Endothelial cell of umbilical vein (primary cell): ENCODE results near the gene TRAPPC14. TPM values are rescaled to one million over a fixed set of nuclear protein-coding genes. Genes with fewer than 3 reads are reported as not detected.
A peak's percentile ranks its signal among the peaks of the same experiment; 100 is the strongest.
"Not testable (repeated sequence)": the region's sequence is repeated elsewhere in the genome, so short reads cannot be mapped to it uniquely, and the experiment has no call there.

Experiments
- BruUV-seq: library from RNA; stranded (reverse); fragments of 400-500 nt; replicated peaks from 2 replicates; lab custom pipeline; 2021; lab: Mats Ljungman, UMichigan
- CTCF ChIA-PET: fragments of 300-600, 350-600 bp; sonication (Branson Sonifier 250); formaldehyde crosslinking; loops from one replicate; lab custom pipeline; 2021; ENCODE audit warnings: antibody characterized with exemption, inconsistent platforms; lab: Charles Lee
- POLR2A ChIA-PET: fragments of 300-600, 350-600 bp; sonication (Branson Sonifier 250); formaldehyde crosslinking; loops from one replicate; lab custom pipeline; 2021; ENCODE audit warnings: antibody characterized with exemption, inconsistent platforms; lab: Charles Lee
- DNase-seq: peaks from one replicate; pipeline ENCODE4 v3.0.0-alpha.2; 2011; ENCODE audit warnings: low read depth, low spot score
- FAIRE-seq: peaks from 2 replicates; lab custom pipeline; 2011; peaks lifted over from hg19 to GRCh38; lab: Jason Lieb, UNC
- H2AFZ ChIP-seq: 2 replicates; pipeline ENCODE4 v1.6.0; 2012; ENCODE audit warnings: low read depth, low read length, control low read depth, inconsistent platforms
- H3K27ac ChIP-seq: 2 replicates; pipeline ENCODE4 v1.5.1; 2011; ENCODE audit warnings: low read depth, mild to moderate bottlenecking, control low read depth, low read length, moderate library complexity; ENCODE audit not compliant: insufficient read depth
- H3K27me3 ChIP-seq, 2 experiments: 2 replicates each; pipeline versions ENCODE4 v1.6.0 to v1.6.1; 2011; ENCODE audit warnings: low read length in 2 of 2, mixed read lengths in 1 of 2; ENCODE audit not compliant: control insufficient read depth in 2 of 2, insufficient read depth in 2 of 2
- H3K36me3 ChIP-seq, 2 experiments: 2 replicates in 1 of 2; 3 replicates in 1 of 2; pipeline ENCODE4 v1.5.1; 2011; ENCODE audit warnings: low read length in 2 of 2, mild to moderate bottlenecking in 1 of 2, moderate library complexity in 1 of 2; ENCODE audit not compliant: control insufficient read depth in 2 of 2, insufficient read depth in 2 of 2; ENCODE audit errors: extremely low read depth in 1 of 2
- H3K4me1 ChIP-seq: 3 replicates; pipeline ENCODE4 v1.5.1; 2011; ENCODE audit warnings: mild to moderate bottlenecking, low read length; ENCODE audit not compliant: control insufficient read depth, insufficient read depth; ENCODE audit errors: extremely low read depth
- H3K4me2 ChIP-seq: 2 replicates; pipeline ENCODE4 v1.6.1; 2011; ENCODE audit warnings: low read length, control low read depth, mixed read lengths; ENCODE audit not compliant: insufficient read depth
- H3K4me3 ChIP-seq, 3 experiments: fragments of 200-600 bp in 1 of 3; sonication (generic), shearing (Covaris generic) in 1 of 3; replicated peaks in 1 of 3; 2 replicates each; pipeline ENCODE4 v1.5.1; 2011 to 2016; ENCODE audit warnings: control low read depth in 3 of 3, low read length in 3 of 3, mild to moderate bottlenecking in 2 of 3, inconsistent platforms in 1 of 3, low read depth in 1 of 3, moderate library complexity in 1 of 3; ENCODE audit not compliant: insufficient read depth in 1 of 3
- H3K79me2 ChIP-seq: 2 replicates; pipeline ENCODE4 v1.6.0; 2012; ENCODE audit warnings: low read length, inconsistent platforms; ENCODE audit not compliant: control insufficient read depth, insufficient read depth
- H3K9ac ChIP-seq: replicated peaks from 2 replicates; pipeline ENCODE3; 2011; ENCODE audit warnings: low read length, control low read depth; ENCODE audit not compliant: insufficient read depth; ENCODE audit errors: extremely low read depth
- H3K9me1 ChIP-seq: replicated peaks from 3 replicates; pipeline ENCODE4 v1.6.0; 2011; ENCODE audit warnings: mild to moderate bottlenecking, low read length; ENCODE audit not compliant: control insufficient read depth, insufficient read depth; ENCODE audit errors: extremely low read depth
- H3K9me3 ChIP-seq: replicated peaks from 2 replicates; pipeline ENCODE4 v1.5.1; 2012; ENCODE audit warnings: low read length, inconsistent platforms; ENCODE audit not compliant: control insufficient read depth, insufficient read depth
- H4K20me1 ChIP-seq: replicated peaks from 2 replicates; pipeline ENCODE3; 2011; ENCODE audit warnings: mild to moderate bottlenecking, low read length; ENCODE audit not compliant: control insufficient read depth, insufficient read depth; ENCODE audit errors: extremely low read depth
- GATA2 ChIP-seq: IDR thresholded peaks from 2 replicates; pipeline ENCODE4 v1.7.0; 2011; ENCODE audit warnings: low read depth, mild to moderate bottlenecking, moderate library complexity, mixed read lengths, low read length; ENCODE audit not compliant: insufficient read length, insufficient read depth
- MYC ChIP-seq: IDR thresholded peaks from one replicate; pipeline ENCODE4 v1.6.1; 2011; ENCODE audit warnings: mild to moderate bottlenecking, low read depth, low read length
- dilution Hi-C: fragments of 300-500 bp; cut with MboI; formaldehyde crosslinking; loops from one replicate; pipeline ENCODE4 v1.15.0; 2019; ENCODE audit warnings: low sequenced_read_pairs; ENCODE audit not compliant: extremely low pct_ligation_motif_present
- intact Hi-C: fragments of 100-400 bp; cut with micrococcal nuclease; formaldehyde crosslinking; loops from one replicate; pipeline ENCODE4 v1.10.0; 2022
- polyA plus RNA-seq, 4 experiments: library from polyadenylated mRNA; depleted of rRNA in 3 of 4; stranded (reverse) in 3 of 4; unstranded in 1 of 4; fragments of >200 nt; gene quantifications; 2 replicates each; pipeline versions ENCODE4 v1.2.1 to v1.2.3, GENCODE V29; 2011 to 2012; ENCODE audit warnings: missing spikeins in 1 of 4
- total RNA-seq: library from RNA; stranded (reverse); gene quantifications from 2 replicates; pipeline ENCODE4 v1.2.3, GENCODE V29; 2021
- TF ChIP-seq, protein P1 (sequence below): IDR thresholded peaks from 2 replicates; pipeline ENCODE4 v1.6.1; 2011; ENCODE audit not compliant: insufficient read depth, insufficient read length

The TRAPPC14 gene
- total and polyA plus RNA-seq, 2 donors (not counting 3 experiments of a cell fraction or from before 2014, with no cell fraction given) = 13.3 to 23.0 TPM

DNA sequence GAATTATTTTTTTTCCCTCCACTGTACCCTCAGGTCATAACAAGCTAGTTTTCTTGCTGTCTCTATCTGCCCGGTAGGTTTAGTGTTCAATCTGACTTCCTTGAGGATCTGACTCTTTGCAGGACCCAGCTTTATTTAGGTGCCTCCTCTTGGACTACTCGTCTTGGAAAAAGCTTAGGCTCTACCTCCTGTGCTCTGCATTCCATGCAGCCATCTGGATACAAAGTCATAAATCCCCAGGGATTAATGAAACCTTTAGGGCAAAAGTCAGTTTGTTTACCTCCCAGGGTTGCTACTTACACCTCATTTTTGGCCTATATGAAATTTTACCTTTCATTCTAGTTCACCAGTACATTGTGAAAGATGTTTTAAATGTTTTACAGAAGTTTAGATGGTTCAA is 27.2 kb upstream of the TRAPPC14 start:
- no peaks in the 10 kb centered on the region for H4K20me1 ChIP-seq
- ChIA-PET POLR2A (no interaction called here), CTCF (interaction anchor here (1.2 kb wide), 1 partner anchor 17 kb away, joined by 4 read pairs; the partner anchor contains the start of gene GAL3ST4)
- dilution Hi-C loops = no loop called here
- H2AFZ ChIP-seq = no peak overlapping the region
- no peaks in the 10 kb centered on the region for H3K36me3 ChIP-seq
- no peaks in the 10 kb centered on the region for H3K79me2 ChIP-seq
- H3K9ac ChIP-seq = no peak overlapping the region
- H3K27me3 ChIP-seq = peaks cover 2 to 4% of the 10 kb centered on the region in 2 experiments
- no peaks in the 10 kb centered on the region for H3K4me1 ChIP-seq
- no peak overlapping the region for H3K4me3 ChIP-seq
- no peaks in the 10 kb centered on the region for H3K9me3 ChIP-seq
- FAIRE-seq (no peak), DNase-seq (no peak)
- no peaks in the 10 kb centered on the region for H3K9me1 ChIP-seq
- intact Hi-C loops = no loop called here
- BruUV-seq = no TSS peak
- no peak for TF ChIP-seq GATA2
- TF ChIP-seq MYC = no peak
- TF ChIP-seq, protein P1, sequence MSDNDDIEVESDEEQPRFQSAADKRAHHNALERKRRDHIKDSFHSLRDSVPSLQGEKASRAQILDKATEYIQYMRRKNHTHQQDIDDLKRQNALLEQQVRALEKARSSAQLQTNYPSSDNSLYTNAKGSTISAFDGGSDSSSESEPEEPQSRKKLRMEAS = no peak
- no peak overlapping the region for H3K27ac ChIP-seq
- no peak overlapping the region for H3K4me2 ChIP-seq

DNA sequence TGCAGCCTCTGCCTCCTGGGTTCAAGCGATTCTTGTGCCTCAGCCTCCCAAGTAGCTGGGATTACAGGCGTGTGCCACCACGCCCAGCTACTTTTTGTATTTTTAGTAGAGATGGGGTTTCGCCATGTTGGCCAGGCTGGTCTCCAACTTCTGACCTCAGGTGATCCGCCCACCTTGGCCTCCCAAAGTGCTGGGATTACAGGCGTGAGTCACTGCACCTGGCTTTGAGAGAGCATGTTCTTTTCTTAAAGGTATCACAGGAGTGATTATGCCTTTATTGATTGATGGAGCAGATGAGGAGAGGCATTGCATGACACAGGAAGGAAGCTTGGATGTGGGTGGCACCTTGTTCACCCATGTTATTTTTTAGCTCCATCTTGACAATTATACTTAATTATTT is 24.6 kb upstream of the TRAPPC14 start:
- H3K9me1 ChIP-seq, H3K9me3 ChIP-seq, H3K79me2 ChIP-seq, H3K36me3 ChIP-seq, H3K27me3 ChIP-seq, DNase-seq, H3K9ac ChIP-seq, H3K4me1 ChIP-seq, dilution Hi-C loops, FAIRE-seq, H2AFZ ChIP-seq, H4K20me1 ChIP-seq, CTCF ChIA-PET, H3K4me3 ChIP-seq, POLR2A ChIA-PET, H3K4me2 ChIP-seq, intact Hi-C loops, H3K27ac ChIP-seq, BruUV-seq: not testable (repeated sequence)

DNA sequence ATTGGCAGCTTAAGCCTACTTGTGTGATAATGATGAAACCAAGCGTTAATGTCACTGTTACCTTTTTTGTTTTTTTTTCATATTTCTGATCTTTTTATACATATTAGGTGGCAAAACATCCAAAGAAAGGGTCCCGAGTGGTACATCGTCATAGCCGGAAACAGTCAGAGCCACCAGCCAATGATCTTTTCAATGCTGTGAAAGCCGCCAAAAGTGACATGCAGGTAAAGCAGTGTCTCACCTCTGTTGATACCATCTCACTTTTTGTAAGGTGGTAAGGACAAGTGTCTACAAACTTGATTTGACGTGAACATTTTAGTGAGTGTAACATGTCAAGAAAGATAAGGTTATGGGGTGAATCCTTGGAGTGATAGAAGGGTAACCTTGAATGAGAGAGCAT is 24.1 kb upstream of the TRAPPC14 start:
- H3K9me3 ChIP-seq, H4K20me1 ChIP-seq, H3K9me1 ChIP-seq, H3K27me3 ChIP-seq, DNase-seq, H3K4me2 ChIP-seq, intact Hi-C loops, H3K9ac ChIP-seq, H3K4me1 ChIP-seq, POLR2A ChIA-PET, H3K4me3 ChIP-seq, BruUV-seq, H3K79me2 ChIP-seq, dilution Hi-C loops, H3K27ac ChIP-seq, H3K36me3 ChIP-seq, H2AFZ ChIP-seq: not testable (repeated sequence)
- CTCF ChIA-PET = interaction anchor here (0.9 kb wide), 1 partner anchor 11 kb away, joined by 3 read pairs; no protein-coding TSS in a partner anchor
- FAIRE-seq = peak; percentile 35

DNA sequence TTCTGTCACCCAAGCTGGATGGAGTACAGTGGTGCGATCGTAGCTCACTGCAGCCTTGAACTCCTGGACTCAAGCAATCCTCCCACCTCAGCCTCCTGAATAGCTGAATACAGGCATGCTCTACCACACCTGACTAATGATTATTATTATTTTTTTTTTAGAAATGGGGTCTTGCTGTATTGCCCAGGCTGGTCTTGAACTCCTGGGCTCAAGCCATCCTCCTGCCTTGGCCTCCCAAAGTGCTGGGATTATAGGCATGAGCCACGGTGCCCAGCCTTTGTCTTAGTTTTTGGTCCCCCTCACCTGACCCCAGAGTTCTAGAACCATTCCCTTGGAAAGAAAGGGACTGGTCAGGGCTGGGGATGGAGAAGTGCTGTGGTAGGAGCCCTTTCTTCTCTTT is 21.6 kb upstream of the TRAPPC14 start:
- H3K4me3 ChIP-seq, DNase-seq, H3K9me1 ChIP-seq, POLR2A ChIA-PET, CTCF ChIA-PET, H2AFZ ChIP-seq, H3K27me3 ChIP-seq, H3K36me3 ChIP-seq, H3K9me3 ChIP-seq, BruUV-seq, H3K79me2 ChIP-seq, intact Hi-C loops, dilution Hi-C loops, H3K9ac ChIP-seq, H3K4me1 ChIP-seq, FAIRE-seq, H4K20me1 ChIP-seq, H3K27ac ChIP-seq, H3K4me2 ChIP-seq: not testable (repeated sequence)
